Epithelial cell of umbilical artery (primary cell): ENCODE measurements around the gene ARV1. TPM values are rescaled to one million over a fixed set of nuclear protein-coding genes. Genes with fewer than 3 reads are reported as not detected.

Experiments
- total RNA-seq: library from RNA; depleted of rRNA; stranded (reverse); fragments of >200 nt; gene quantifications from 2 replicates; pipeline ENCODE4 v1.2.3, GENCODE V29; 2014

Gene ARV1
- total RNA-seq, result 9.4 and 15.7 TPM in 2 replicates

GRCh38 chr1:230978491-230979388, at the start of gene ARV1, which contains the start of gene TTC13:
Gene ARV1 (plus strand): TSS chr1:230979094. CDS start chr1:230979106, 12 bp downstream.
Gene TTC13 (minus strand): TSS chr1:230978861. CDS start chr1:230978830, 31 bp downstream.

GRCh38 chr1:231040019-231040799, 61.3 kb downstream of the ARV1 start, which contains the start of gene FAM89A:
Gene FAM89A (minus strand): TSS chr1:231040254. CDS start chr1:231040211, 43 bp downstream.

Other genes starting within 250 kb of the ARV1 start
- not detected in 2 replicates for gene CAPN9, start 231.7 kb upstream of the ARV1 start, total RNA-seq
- 8.8 and 12.2 TPM in 2 replicates for gene C1orf198, start 110.6 kb upstream of the ARV1 start, total RNA-seq
- gene TTC13, start 233 bp upstream of the ARV1 start, total RNA-seq, result 17.5 and 25.7 TPM in 2 replicates
- 24.7 and 37.1 TPM in 2 replicates for gene FAM89A, start 61.2 kb downstream of the ARV1 start, total RNA-seq
- not detected in 2 replicates for gene TRIM67, start 183.0 kb downstream of the ARV1 start, total RNA-seq